ENCODE data around the gene PTTG2. TPM values are rescaled to one million over a fixed set of nuclear protein-coding genes. Genes with fewer than 3 reads are reported as not detected.
"Not testable (repeated sequence)": the region's sequence is repeated elsewhere in the genome, so short reads cannot be mapped to it uniquely, and the experiment has no call there.

Gene PTTG2
- polyA plus RNA-seq, 1 donor from 2014 or later, result not detected

DNA sequence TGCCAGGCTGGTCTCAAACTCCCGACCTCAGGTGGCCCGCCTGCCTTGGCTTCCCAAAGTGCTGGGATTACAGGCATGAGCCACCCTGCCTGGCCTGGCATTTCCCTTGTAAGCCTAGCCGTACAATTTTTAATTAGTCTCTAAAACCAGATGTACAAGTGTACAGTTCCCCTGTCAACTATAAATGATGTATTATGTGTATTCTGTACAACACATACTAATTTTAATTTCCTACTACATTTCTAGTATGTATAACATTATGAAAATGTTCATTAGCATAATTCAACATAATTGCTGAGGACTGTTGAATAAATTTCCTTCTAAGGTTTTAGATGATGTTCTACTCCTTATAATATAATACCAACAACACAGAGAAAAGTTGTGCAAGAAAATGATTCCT, 41.5 kb upstream of the PTTG2 start:
- Histone ChIP-seq H3F3A (ENCODE audit: insufficient read depth, low read length, poor library complexity, severe bottlenecking) (no peaks in the 10 kb centered on the region), H3K79me2 (replicated peaks; ENCODE audit: insufficient read depth, low read length) (no peaks in the 10 kb centered on the region), H3K27me3 (ENCODE audit: insufficient read depth, low read depth, low read length) (no peaks in the 10 kb centered on the region), H2AFZ (ENCODE audit: low read depth, low read length) (no peak overlapping the region), H3K27ac (ENCODE audit: low read length) (no peak overlapping the region), H3K4me2 (ENCODE audit: low read length) (no peak overlapping the region), H3K9ac (ENCODE audit: low read length) (no peak overlapping the region), H3K9me2 (ENCODE audit: insufficient read depth, low read length) (no peaks in the 10 kb centered on the region), H3K36me3 (ENCODE audit: insufficient read depth, low read length) (no peaks in the 10 kb centered on the region), H4K20me1 (ENCODE audit: insufficient read depth) (no peaks in the 10 kb centered on the region), H3K9me3 (ENCODE audit: low read length) (no peaks in the 10 kb centered on the region), H3K4me3 (ENCODE audit: low read length) (no peak overlapping the region)
- no peak for TF ChIP-seq EP300 (conservative IDR thresholded peaks at IDR 0.05; ENCODE audit: poor library complexity, severe bottlenecking)
- TF ChIP-seq CTCF (IDR thresholded peaks at IDR 0.05; ENCODE audit: poor library complexity, severe bottlenecking), result no peak

DNA sequence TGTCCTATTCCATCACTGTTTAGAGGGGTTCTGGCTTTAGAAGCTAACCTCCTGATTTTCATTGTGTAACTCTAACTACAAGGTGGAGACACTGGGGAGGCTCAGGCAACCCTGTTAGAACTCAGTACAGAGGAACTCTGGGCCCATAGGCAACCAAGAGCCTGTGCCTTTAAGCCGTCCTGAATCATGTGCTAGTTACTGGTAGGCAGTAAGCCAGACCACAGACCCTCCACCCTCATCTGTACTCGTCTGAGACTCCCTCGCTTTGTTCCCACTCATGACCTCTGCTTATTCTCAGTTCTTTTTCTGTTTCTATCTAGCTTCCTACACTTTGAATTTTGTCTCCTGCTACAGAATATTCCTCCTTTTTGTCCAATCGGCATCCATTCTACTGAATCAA, 37.9 kb upstream of the PTTG2 start:
- Histone ChIP-seq H3K9ac (ENCODE audit: low read length) (no peak overlapping the region), H2AFZ (ENCODE audit: low read depth, low read length) (no peak overlapping the region), H4K20me1 (ENCODE audit: insufficient read depth) (no peaks in the 10 kb centered on the region), H3K27ac (ENCODE audit: low read length) (no peak overlapping the region), H3K4me3 (ENCODE audit: low read length) (no peak overlapping the region), H3F3A (ENCODE audit: insufficient read depth, low read length, poor library complexity, severe bottlenecking) (no peaks in the 10 kb centered on the region), H3K9me2 (ENCODE audit: insufficient read depth, low read length) (no peaks in the 10 kb centered on the region), H3K27me3 (ENCODE audit: insufficient read depth, low read depth, low read length) (no peaks in the 10 kb centered on the region), H3K9me3 (ENCODE audit: low read length) (no peaks in the 10 kb centered on the region), H3K4me2 (ENCODE audit: low read length) (no peak overlapping the region), H3K36me3 (ENCODE audit: insufficient read depth, low read length) (no peaks in the 10 kb centered on the region), H3K79me2 (replicated peaks; ENCODE audit: insufficient read depth, low read length) (no peaks in the 10 kb centered on the region)
- no peak for TF ChIP-seq EP300 (conservative IDR thresholded peaks at IDR 0.05; ENCODE audit: poor library complexity, severe bottlenecking)
- no peak for TF ChIP-seq REST (IDR thresholded peaks at IDR 0.05; ENCODE audit: borderline replicate concordance)
- no peak for TF ChIP-seq EZH2 (IDR thresholded peaks at IDR 0.05; ENCODE audit: borderline replicate concordance, insufficient read depth, low read length, poor library complexity, severe bottlenecking)
- TF ChIP-seq TAF1 (IDR thresholded peaks at IDR 0.05; ENCODE audit: low read depth), result no peak
- TF ChIP-seq CTCF (IDR thresholded peaks at IDR 0.05; ENCODE audit: poor library complexity, severe bottlenecking), result no peak
- no peak for TF ChIP-seq SMC3 (conservative IDR thresholded peaks at IDR 0.05; ENCODE audit: poor library complexity)
- TF ChIP-seq POLR2AphosphoS5 (IDR thresholded peaks at IDR 0.05), result no peak
- no peak for TF ChIP-seq MXI1 (conservative IDR thresholded peaks at IDR 0.05; ENCODE audit: poor library complexity, severe bottlenecking)
- TF ChIP-seq RAD21 (conservative IDR thresholded peaks at IDR 0.05), result no peak

DNA sequence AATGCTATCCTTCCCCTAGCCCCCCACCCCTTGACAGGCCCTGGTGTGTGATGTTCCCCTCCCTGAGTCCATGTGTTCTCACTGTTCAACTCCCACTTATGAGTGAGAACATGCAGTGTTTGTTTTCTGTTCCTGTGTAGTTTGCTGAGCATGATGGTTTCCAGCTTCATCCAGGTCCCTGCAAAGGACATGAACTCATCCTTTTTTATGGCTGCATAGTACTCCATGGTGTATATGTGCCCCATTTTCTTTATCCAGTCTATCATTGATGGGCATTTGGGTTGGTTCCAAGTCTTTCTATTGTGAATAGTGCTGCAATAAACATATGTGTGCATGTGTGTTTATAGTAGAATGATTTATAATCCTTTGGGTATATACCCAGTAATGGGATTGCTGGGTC, 37.1 kb upstream of the PTTG2 start:
- H3K9ac ChIP-seq (ENCODE audit: low read length); H3K36me3 ChIP-seq (ENCODE audit: insufficient read depth, low read length); H3K9me2 ChIP-seq (ENCODE audit: insufficient read depth, low read length); H4K20me1 ChIP-seq (ENCODE audit: insufficient read depth); H3K27me3 ChIP-seq (ENCODE audit: insufficient read depth, low read depth, low read length); H3K4me2 ChIP-seq (ENCODE audit: low read length); H3K27ac ChIP-seq (ENCODE audit: low read length); H3K9me3 ChIP-seq (ENCODE audit: low read length); H3K4me3 ChIP-seq (ENCODE audit: low read length); H3F3A ChIP-seq (ENCODE audit: insufficient read depth, low read length, poor library complexity, severe bottlenecking); H2AFZ ChIP-seq (ENCODE audit: low read depth, low read length); H3K79me2 ChIP-seq (replicated peaks; ENCODE audit: insufficient read depth, low read length): not testable (repeated sequence)

Measured in neural cell (in vitro differentiated cells).